ENCODE measurements around the gene ERMAP. TPM values are rescaled to one million over a fixed set of nuclear protein-coding genes. Genes with fewer than 3 reads are reported as not detected.

Gene ERMAP
- total RNA-seq, 4 donors from 2014 or later, result 1.4 to 6.5 (median 3.9) TPM

- DNase-seq (no peak), ATAC-seq (no peak)
- Histone ChIP-seq H3K27ac (no peak overlapping the region), H3K4me3 (no peak overlapping the region), H3K4me1 (peaks cover 0 to 4% of the 10 kb centered on the region in 2 donors), H3K36me3 (peaks cover 0 to 51% of the 10 kb centered on the region in 2 donors), H3K9me3 (no peaks in the 10 kb centered on the region), H3K27me3 (peaks cover 0 to 7% (median 0%) of the 10 kb centered on the region in 3 donors)
- TF ChIP-seq CTCF (IDR thresholded peaks at IDR 0.05 in 4 of 5, conservative IDR thresholded peaks at IDR 0.05 in 1 of 5), result no peak
- no peak for TF ChIP-seq POLR2A (IDR thresholded peaks at IDR 0.05)
- intact Hi-C loops (cut with DNase I; ENCODE audit: low total_unique reads) (no loop called here), in situ Hi-C loops (cut with MboI; ENCODE audit: low sequenced_read_pairs in 4 of 4) (loop anchor here in 2 of 4 donors (25.0 kb wide), 1 partner anchor 282 kb away; no protein-coding TSS in a partner anchor)
Measured at GRCh38 chr1:42780176-42780575, 36.7 kb upstream of the ERMAP start.

- no peaks in the 10 kb centered on the region for H3K9me3 ChIP-seq
- no peak overlapping the region for H3K4me3 ChIP-seq
- no peak for ATAC-seq
- peaks cover 0 to 10% (median 0%) of the 10 kb centered on the region in 3 donors for H3K27me3 ChIP-seq
- no peak overlapping the region for H3K27ac ChIP-seq
- H3K4me1 ChIP-seq, result peaks cover 0 to 11% of the 10 kb centered on the region in 2 donors
- DNase-seq, result no peak
- H3K36me3 ChIP-seq, result peaks cover 0 to 22% of the 10 kb centered on the region in 2 donors
- TF ChIP-seq POLR2A (IDR thresholded peaks at IDR 0.05) (no peak), CTCF (IDR thresholded peaks at IDR 0.05 in 4 of 5, conservative IDR thresholded peaks at IDR 0.05 in 1 of 5) (no peak)
- intact Hi-C loops (cut with DNase I; ENCODE audit: low total_unique reads), result no loop called here
- in situ Hi-C loops (cut with MboI; ENCODE audit: low sequenced_read_pairs in 4 of 4), result loop anchor here in 2 of 4 donors (25.0 kb wide), 1 partner anchor 279 kb away; no protein-coding TSS in a partner anchor
Measured at GRCh38 chr1:42783092-42783491, 33.8 kb upstream of the ERMAP start.

GRCh38 chr1:42784547-42784945 lies 32.4 kb upstream of the ERMAP start:
- no peak overlapping the region for H3K27ac ChIP-seq
- intact Hi-C loops (cut with DNase I; ENCODE audit: low total_unique reads), result no loop called here
- H3K9me3 ChIP-seq, result no peaks in the 10 kb centered on the region
- H3K4me3 ChIP-seq, result peak overlapping the region in 2 of 4 donors; percentile 47 to 49
- peaks cover 0 to 11% of the 10 kb centered on the region in 2 donors for H3K4me1 ChIP-seq
- peaks cover 0 to 12% of the 10 kb centered on the region in 2 donors for H3K36me3 ChIP-seq
- ATAC-seq, result no peak
- TF ChIP-seq POLR2A (IDR thresholded peaks at IDR 0.05) (no peak), CTCF (IDR thresholded peaks at IDR 0.05 in 4 of 5, conservative IDR thresholded peaks at IDR 0.05 in 1 of 5) (no peak)
- in situ Hi-C loops (cut with MboI; ENCODE audit: low sequenced_read_pairs in 4 of 4), result loop anchor here in 2 of 4 donors (25.0 kb wide), 1 partner anchor 278 kb away; no protein-coding TSS in a partner anchor
- peaks cover 0 to 10% (median 0%) of the 10 kb centered on the region in 3 donors for H3K27me3 ChIP-seq
- no peak for DNase-seq

- intact Hi-C loops (cut with DNase I; ENCODE audit: low total_unique reads) (no loop called here), in situ Hi-C loops (cut with MboI; ENCODE audit: low sequenced_read_pairs in 4 of 4) (loop anchor here in 2 of 4 donors (25.0 kb wide), 1 partner anchor 277 kb away; no protein-coding TSS in a partner anchor)
- TF ChIP-seq POLR2A (IDR thresholded peaks at IDR 0.05) (no peak), CTCF (IDR thresholded peaks at IDR 0.05 in 4 of 5, conservative IDR thresholded peaks at IDR 0.05 in 1 of 5) (no peak)
- Histone ChIP-seq H3K27me3 (peaks cover 0 to 10% (median 0%) of the 10 kb centered on the region in 3 donors), H3K4me1 (peaks cover 0 to 11% of the 10 kb centered on the region in 2 donors), H3K4me3 (peak within 1 kb of the TSS; percentile 36 to 52 (median 48)), H3K36me3 (peaks cover 0 to 9% of the 10 kb centered on the region in 2 donors), H3K9me3 (no peaks in the 10 kb centered on the region), H3K27ac (no peak within 1 kb of the TSS)
- ATAC-seq, result no peak
- no peak for DNase-seq
Measured at GRCh38 chr1:42784946-42785693, 31.8 kb upstream of the ERMAP start, which contains the start of gene TMEM269. TSS of gene TMEM269 (plus strand) at chr1:42784991. CDS start at chr1:42789894, 4,903 bp downstream.

Measured in gastrocnemius medialis (tissue), 4 donors.